Cardiac septum (tissue), 1 donor: Measurements from ENCODE around the gene CYP4F12. TPM values are rescaled to one million over a fixed set of nuclear protein-coding genes. Genes with fewer than 3 reads are reported as not detected.

Source experiments
- DNase-seq: peaks from one replicate; pipeline ENCODE4 v3.0.0-alpha.2; 2020; ENCODE audit warnings: low spot score
- intact Hi-C: fragments of 100-400 bp; cut with DNase I; formaldehyde crosslinking; loops from one replicate; pipeline ENCODE4 v1.14.0; 2022
- long read RNA-seq: library from polyadenylated mRNA; unstranded; transcript quantifications from one replicate; pipeline ENCODE4 v2.0.0, GENCODE V29; 2021
- total RNA-seq: library from RNA; stranded (reverse); fragmentation: NEBNext Ultra II Directional; extraction: Animal tissue kit (Norgen Biotek cat#: 25700); gene quantifications from one replicate; pipeline ENCODE4 v1.2.1, GENCODE V29; 2021
- donor health status: DM: no; HTN: no; CAD: no.

Gene CYP4F12, protein sequence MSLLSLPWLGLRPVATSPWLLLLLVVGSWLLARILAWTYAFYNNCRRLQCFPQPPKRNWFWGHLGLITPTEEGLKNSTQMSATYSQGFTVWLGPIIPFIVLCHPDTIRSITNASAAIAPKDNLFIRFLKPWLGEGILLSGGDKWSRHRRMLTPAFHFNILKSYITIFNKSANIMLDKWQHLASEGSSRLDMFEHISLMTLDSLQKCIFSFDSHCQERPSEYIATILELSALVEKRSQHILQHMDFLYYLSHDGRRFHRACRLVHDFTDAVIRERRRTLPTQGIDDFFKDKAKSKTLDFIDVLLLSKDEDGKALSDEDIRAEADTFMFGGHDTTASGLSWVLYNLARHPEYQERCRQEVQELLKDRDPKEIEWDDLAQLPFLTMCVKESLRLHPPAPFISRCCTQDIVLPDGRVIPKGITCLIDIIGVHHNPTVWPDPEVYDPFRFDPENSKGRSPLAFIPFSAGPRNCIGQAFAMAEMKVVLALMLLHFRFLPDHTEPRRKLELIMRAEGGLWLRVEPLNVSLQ
- 1.9 TPM for total RNA-seq
- long read RNA-seq, partial matches to known transcripts: 0 of 1 reads
- long read RNA-seq, other reads (novel, unspliced or antisense): 1 of 1 reads

GRCh38 chr19:15672580-15673175, at the start of gene CYP4F12:
CYP4F12 (plus strand) TSS chr19:15673087; CDS start chr19:15673530, 443 bp downstream.
- DNase-seq: peak; percentile 86
- intact Hi-C loops: no loop called here

GRCh38 chr19:15623711-15624318, 49.1 kb upstream of the CYP4F12 start:
- intact Hi-C loops: no loop called here
- no peak for DNase-seq

- intact Hi-C loops: loop anchor here (5.0 kb wide), 2 partner anchors 239 to 554 kb away; no protein-coding TSS in a partner anchor
- no peak for DNase-seq
Observed at GRCh38 chr19:15628236-15629002, 44.5 kb upstream of the CYP4F12 start.

GRCh38 chr19:15629003-15629880, 43.6 kb upstream of the CYP4F12 start:
- intact Hi-C loops: loop anchor here (5.0 kb wide), 2 partner anchors 238 to 553 kb away; no protein-coding TSS in a partner anchor
- peak; percentile 93 for DNase-seq

GRCh38 chr19:15631817-15632216, 41.1 kb upstream of the CYP4F12 start:
- intact Hi-C loops: loop anchor here (5.0 kb wide), 1 partner anchor 180 kb away; no protein-coding TSS in a partner anchor
- no peak for DNase-seq

- intact Hi-C loops: loop anchor here (5.0 kb wide), 1 partner anchor 179 kb away; no protein-coding TSS in a partner anchor
- DNase-seq: no peak
Observed at GRCh38 chr19:15633082-15633835, 39.6 kb upstream of the CYP4F12 start.

- no peak for DNase-seq
- intact Hi-C loops: loop anchor here (5.0 kb wide), 1 partner anchor 178 kb away; no protein-coding TSS in a partner anchor
Observed at GRCh38 chr19:15634105-15634504, 38.8 kb upstream of the CYP4F12 start.

DNA sequence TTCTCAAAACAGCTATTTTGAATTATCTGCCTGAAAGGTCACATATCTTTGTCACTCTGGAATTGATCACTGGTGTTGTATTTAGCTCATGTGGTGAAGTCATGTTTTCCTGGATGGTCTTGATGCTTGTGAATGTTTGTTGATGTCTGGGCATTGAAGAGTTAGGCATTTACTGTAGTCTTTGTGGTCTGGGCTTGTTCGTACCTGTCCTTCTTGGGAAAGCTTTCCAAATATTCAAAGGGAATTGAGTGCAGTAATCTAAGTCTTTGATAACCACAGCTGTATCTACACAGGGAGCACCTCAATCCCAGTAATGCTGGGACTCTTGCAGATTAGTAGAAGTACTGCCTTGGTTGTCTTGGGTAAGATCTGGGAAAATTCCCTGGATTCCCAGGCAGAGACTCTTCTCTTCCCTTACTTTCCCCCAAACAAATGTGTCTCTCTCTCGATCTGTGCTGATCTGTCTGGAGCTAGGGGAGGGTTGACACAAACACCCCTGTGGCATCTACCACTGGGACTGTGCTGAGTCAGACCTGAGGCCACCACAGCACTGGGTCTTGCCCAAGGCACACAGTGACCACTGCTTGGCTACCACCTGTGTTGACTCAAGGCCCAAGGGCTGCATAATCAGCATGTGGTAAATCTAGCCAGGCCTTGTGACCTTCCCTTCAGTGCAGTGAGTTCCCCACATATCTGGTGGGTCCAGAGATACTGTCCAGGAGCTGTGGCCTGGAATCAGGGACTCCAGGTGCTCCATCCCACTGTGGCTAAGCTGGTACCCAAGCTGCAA, 37.7 kb upstream of the CYP4F12 start:
- intact Hi-C loops: no loop called here
- no peak for DNase-seq

DNA sequence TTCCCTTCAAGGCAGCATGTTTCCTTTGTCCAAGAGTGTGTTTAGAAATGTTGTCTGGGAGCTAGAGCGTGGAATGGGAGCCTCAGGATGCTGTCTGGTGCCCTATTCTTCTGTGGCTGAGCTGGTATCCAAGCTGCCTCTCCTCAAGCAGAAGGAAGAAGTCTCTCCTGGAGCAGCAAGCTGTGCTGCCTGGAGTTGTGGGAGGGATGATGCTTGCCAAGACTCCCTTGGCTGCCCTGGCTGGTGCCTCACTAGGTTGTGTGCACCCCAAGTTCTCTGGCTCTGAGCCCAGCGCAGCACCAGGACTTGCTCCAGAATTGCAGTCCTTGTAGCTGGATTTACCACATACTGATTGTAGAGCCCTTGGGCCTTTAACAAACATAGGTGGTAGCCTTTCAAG, 36.9 kb upstream of the CYP4F12 start:
- DNase-seq: no peak
- intact Hi-C loops: no loop called here

DNA sequence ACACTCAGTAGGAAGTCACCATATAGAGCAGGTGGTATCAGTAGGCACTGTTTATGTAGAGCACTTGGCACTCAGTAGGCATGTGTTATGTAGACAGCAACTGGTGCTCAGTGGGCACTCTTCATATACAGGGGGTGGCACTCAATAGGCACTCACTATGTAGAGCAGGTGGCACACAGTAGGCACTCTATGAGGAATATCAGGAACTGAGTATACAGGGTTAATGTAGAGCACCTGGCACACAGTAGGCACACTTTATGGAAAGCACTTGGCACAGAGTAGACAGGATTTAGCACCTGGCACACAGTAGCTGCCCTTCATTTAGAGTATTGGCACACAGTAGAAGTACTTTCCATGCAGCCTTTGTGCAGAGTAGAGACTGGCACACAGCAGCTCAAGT, 33.3 kb upstream of the CYP4F12 start:
- DNase-seq: no peak
- intact Hi-C loops: no loop called here

- intact Hi-C loops: no loop called here
Observed at GRCh38 chr19:15640294-15640903, 32.5 kb upstream of the CYP4F12 start, which contains the start of gene CYP4F3. CYP4F3 (plus strand) TSS chr19:15640897; CDS start chr19:15641416, 519 bp downstream.

GRCh38 chr19:15640904-15641597, 31.8 kb upstream of the CYP4F12 start:
- intact Hi-C loops: no loop called here
- no peak for DNase-seq

More at GRCh38 chr19:15640294-15640903, 32.5 kb upstream of the CYP4F12 start, which contains the start of gene CYP4F3:
- peak; percentile 95 for DNase-seq

- intact Hi-C loops: no loop called here
- peak; percentile 90 for DNase-seq
Observed at GRCh38 chr19:15641901-15642491, 30.9 kb upstream of the CYP4F12 start.

GRCh38 chr19:15642807-15643206, 30.1 kb upstream of the CYP4F12 start:
- no peak for DNase-seq
- intact Hi-C loops: no loop called here

DNA sequence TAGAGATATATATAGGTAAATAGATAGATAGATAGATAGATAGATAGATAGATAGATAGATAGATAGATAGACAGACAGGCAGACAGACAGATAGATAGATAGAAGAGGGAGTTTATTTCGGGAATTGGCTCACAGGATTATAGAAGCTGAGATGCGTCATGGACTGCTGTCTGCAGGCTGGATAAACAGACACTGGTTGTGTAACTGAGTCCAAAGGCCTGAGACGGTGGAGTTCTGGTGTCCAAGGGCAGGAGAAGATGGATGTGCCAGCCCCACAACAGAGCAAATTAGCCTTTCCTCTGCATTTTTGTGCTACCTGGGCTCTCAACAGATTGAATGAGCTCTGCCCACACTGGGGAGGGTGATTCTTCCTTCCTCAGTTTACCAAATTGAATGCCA, 29.5 kb upstream of the CYP4F12 start:
- no peak for DNase-seq
- intact Hi-C loops: no loop called here
